ENCODE results near the gene PTPRCAP. TPM values are rescaled to one million over a fixed set of nuclear protein-coding genes. Genes with fewer than 3 reads are reported as not detected.
"Not testable (repeated sequence)": the region's sequence is repeated elsewhere in the genome, so short reads cannot be mapped to it uniquely, and the experiment has no call there.

Gene PTPRCAP
- total and polyA plus RNA-seq, 9 of the 15 experiments (the other 6 are each of a cell fraction or from before 2014, with no cell fraction given), result 0.22 to 2.0 (median 1.1) TPM; not detected in 4

- TF ChIP-seq ZNF384 (IDR thresholded peaks at IDR 0.05; ENCODE audit: low read depth, low read length) (peak; percentile 91), CUX1 (CRISPR knock-in tag; IDR thresholded peaks at IDR 0.05) (0 out of 2 replicates have a peak, but pooled peaks have one; percentile 39)
These were observed 44.9 kb upstream of the PTPRCAP start (continued) for GRCh38 chr11:67482275-67482826.

- ATAC-seq, result peak; percentile 65
- peak overlapping the region; percentile 76 for H3K27ac ChIP-seq (ENCODE audit: extremely low read depth, low read depth, low read length)
- 48% methylated on average over 8 of the region's 16 CpGs for WGBS (ENCODE audit: insufficient coverage, low coverage, missing lambda C conversion rate)
- TF ChIP-seq ARID1B (IDR thresholded peaks at IDR 0.05), result peak; percentile 82
- peak; percentile 34; the same call in 1 of the 2 replicates for TF ChIP-seq NFIC (IDR thresholded peaks at IDR 0.05)
- TF ChIP-seq CBFA2T3 (IDR thresholded peaks at IDR 0.05), result peak; percentile 87
- TF ChIP-seq NFRKB (IDR thresholded peaks at IDR 0.05; ENCODE audit: low read depth), result peak; percentile 72; the same call in 1 of the 2 replicates
- peak; percentile 71 for TF ChIP-seq TAL1 (IDR thresholded peaks at IDR 0.05)
- 0 out of 2 replicates have a peak, but pooled peaks have one; percentile 48 for TF ChIP-seq ESRRA (IDR thresholded peaks at IDR 0.05; ENCODE audit: borderline replicate concordance, low read depth)
- TF ChIP-seq HDAC1 (IDR thresholded peaks at IDR 0.05), result peak in 1 of 2 experiments; percentile 17; a peak in 1 of 4 replicates
- TF ChIP-seq SMARCE1 (IDR thresholded peaks at IDR 0.05), result peak; percentile 52; the same call in 1 of the 2 replicates
- TF ChIP-seq CTBP1 (IDR thresholded peaks at IDR 0.05; ENCODE audit: borderline replicate concordance), result 0 out of 2 replicates have a peak, but pooled peaks have one; percentile 20
- peak; percentile 57 for TF ChIP-seq NCOR1 (IDR thresholded peaks at IDR 0.05)
- TF ChIP-seq EP400 (IDR thresholded peaks at IDR 0.05), result peak; percentile 69
These were observed 40.0 kb upstream of the PTPRCAP start for GRCh38 chr11:67477344-67478050.

More at GRCh38 chr11:67477344-67478050, 40.0 kb upstream of the PTPRCAP start:
- H3K9ac ChIP-seq (ENCODE audit: insufficient read depth in 1 of 2, low read depth in 2 of 2, low read length in 2 of 2); intact Hi-C loops (cut with micrococcal nuclease); H3K4me2 ChIP-seq (ENCODE audit: insufficient read depth, low read length); BruUV-seq (replicated peaks); H4K20me1 ChIP-seq (replicated peaks; ENCODE audit: control insufficient read depth, insufficient read depth, low read length); H3K36me3 ChIP-seq (ENCODE audit: control insufficient read depth, insufficient read depth, low read length); in situ Hi-C loops (cut with MboI); H3K4me3 ChIP-seq; H3K9me3 ChIP-seq (replicated peaks; ENCODE audit: control insufficient read depth, insufficient read depth, low read depth, low read length); H3K79me2 ChIP-seq (ENCODE audit: control insufficient read depth, insufficient read depth, low read length); H3K27me3 ChIP-seq (ENCODE audit: control insufficient read depth in 2 of 2, insufficient read depth in 2 of 2, low read length in 2 of 2); H3K9me1 ChIP-seq (ENCODE audit: control insufficient read depth, insufficient read depth, low read length); DNase-seq (ENCODE audit: extremely low read depth in 1 of 4, low spot score in 3 of 4); FAIRE-seq: not testable (repeated sequence)
- POLR2A ChIA-PET, result interaction anchor here (0.6 to 1.5 kb wide), 4 partner anchors 9 to 54 kb away, joined by 3 to 4 read pairs (median 4); no protein-coding TSS in a partner anchor
- Histone ChIP-seq H3K4me1 (replicated peaks in 1 of 2; ENCODE audit: control insufficient read depth in 2 of 2, insufficient read depth in 2 of 2, low read length in 2 of 2) (peaks cover 12 to 32% of the 10 kb centered on the region in 2 experiments; a peak in 4 of 5 replicates), H2AFZ (ENCODE audit: low read depth, low read length) (peak overlapping the region; percentile 73)
- CTCF ChIA-PET (ENCODE audit: low intra/inter-chr PET ratio), result interaction anchor here (0.6 kb wide), 1 partner anchor 612 kb away, joined by 3 read pairs; no protein-coding TSS in a partner anchor
